NCI-H460 (cell line): ENCODE measurements around the gene MRPS9. TPM values are rescaled to one million over a fixed set of nuclear protein-coding genes. Genes with fewer than 3 reads are reported as not detected.
A peak's percentile ranks its signal among the peaks of the same experiment; 100 is the strongest.

Source experiments
- DNase-seq: peaks from one replicate; pipeline ENCODE4 v3.0.0-alpha.2; 2016; ENCODE audit warnings: low read depth; ENCODE audit errors: extremely low read depth
- total RNA-seq: library from RNA; depleted of rRNA; stranded (reverse); fragments of >200 nt; shearing (Covaris generic); gene quantifications from 2 replicates; pipeline ENCODE4 v1.2.3, GENCODE V29; 2014

Gene MRPS9
- total RNA-seq, 1 experiment from 2014 or later: 58.2 TPM

GRCh38 chr2:105078906-105079495, 41.1 kb downstream of the MRPS9 start:
- no peak for DNase-seq

- DNase-seq: no peak
Measured at GRCh38 chr2:105080461-105080860, 42.6 kb downstream of the MRPS9 start.

GRCh38 chr2:105081006-105081601, 43.2 kb downstream of the MRPS9 start:
- DNase-seq: no peak

GRCh38 chr2:105082107-105082506, 44.2 kb downstream of the MRPS9 start:
- no peak for DNase-seq

- no peak for DNase-seq
Measured at GRCh38 chr2:105085525-105085924, 47.7 kb downstream of the MRPS9 start.

DNA sequence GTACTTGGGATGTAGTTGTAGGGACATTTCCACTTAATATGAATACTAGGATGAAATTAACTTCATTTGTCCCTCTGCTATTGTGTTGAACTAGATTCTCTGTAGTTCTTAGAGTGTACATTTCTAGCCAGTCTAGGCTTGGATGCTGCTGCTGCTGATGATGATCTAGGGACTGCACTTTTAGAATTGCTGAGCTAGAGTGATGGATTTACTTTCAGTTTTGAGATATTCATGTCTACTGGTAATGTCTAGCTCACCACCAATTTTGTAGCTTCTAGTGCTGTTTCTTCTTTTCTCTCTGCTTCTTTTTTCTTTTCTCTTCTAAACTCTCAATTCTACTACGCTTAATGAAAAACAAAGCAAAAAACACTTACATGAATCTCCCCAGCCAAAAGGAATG, 49.4 kb downstream of the MRPS9 start:
- no peak for DNase-seq

DNA sequence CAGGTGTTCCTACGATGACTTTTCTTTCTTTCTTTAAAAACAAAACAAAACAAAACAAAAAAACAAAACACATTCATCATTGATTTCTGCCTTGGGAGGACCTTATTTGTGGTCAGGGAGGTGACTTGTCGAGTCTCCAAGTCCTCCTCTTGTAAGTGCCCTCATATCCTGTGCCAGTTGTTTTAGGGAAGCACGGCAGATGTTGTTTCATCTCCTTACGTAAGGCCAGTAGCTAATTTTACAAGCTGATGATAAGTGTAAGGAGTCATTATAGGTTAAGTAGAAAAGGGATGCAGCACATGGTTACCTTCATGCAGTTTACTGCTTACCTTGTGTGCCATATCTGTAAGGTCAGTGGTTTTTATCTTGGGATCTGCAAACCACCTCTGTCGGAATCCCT, 52.2 kb downstream of the MRPS9 start:
- no peak for DNase-seq

DNA sequence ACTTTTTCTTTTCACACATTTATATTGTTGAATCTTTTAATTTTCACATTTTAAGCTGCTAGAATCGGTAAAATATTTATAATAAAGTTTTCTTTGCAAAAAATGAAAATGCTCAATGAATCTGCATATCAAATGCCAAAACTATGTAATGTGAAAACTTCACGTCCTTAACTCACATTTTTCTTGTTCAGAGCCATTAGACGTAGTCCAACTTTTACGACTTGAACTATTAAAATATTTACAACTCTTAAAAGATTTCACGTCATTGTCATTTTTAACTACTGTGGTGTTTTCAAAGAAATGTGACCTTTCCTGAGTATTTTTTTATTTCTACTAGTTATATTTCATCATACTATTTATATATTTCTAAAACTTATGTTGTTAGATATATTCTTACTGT, 54.9 kb downstream of the MRPS9 start:
- no peak for DNase-seq

- DNase-seq: no peak
Measured at GRCh38 chr2:105099153-105099552, 61.3 kb downstream of the MRPS9 start.

DNA sequence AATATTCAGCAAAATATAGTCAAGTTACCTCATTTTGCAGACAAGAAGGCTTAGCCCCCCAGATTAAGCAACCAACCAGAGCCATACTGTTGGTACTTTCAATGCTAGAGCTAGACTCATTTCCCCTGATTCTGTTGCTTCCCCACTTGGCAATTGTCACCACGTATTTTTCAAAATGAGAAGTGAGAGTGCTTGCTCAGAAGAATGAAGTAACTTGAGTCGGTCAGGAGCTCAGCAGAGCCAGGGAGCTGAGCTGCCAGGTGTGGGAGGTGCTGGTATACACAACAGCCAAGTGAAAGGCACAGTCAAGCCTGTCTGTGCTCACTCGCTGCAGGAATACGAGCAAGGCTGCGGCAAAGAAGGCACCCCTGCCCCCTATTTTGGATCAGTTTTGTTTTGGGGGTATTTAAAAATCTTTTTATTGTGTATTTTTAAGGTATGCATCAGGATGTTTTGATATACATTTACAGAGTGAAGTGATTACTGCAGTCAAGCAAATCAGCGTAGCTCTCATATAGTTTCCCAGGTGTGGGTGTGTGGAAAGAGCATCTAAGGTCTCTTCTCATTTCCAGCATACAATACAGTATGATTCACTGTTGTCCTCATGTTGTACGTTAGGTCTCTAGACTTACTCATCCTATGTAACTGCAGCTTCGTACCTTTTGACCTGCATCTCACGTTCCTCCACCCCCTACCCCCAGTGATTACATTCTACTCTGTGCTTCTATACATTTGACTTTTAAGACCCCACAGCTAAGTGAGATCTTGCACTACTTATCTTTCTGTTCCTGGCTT, 62.4 kb downstream of the MRPS9 start:
- no peak for DNase-seq

GRCh38 chr2:105102001-105102400, 64.1 kb downstream of the MRPS9 start:
- DNase-seq: no peak

DNA sequence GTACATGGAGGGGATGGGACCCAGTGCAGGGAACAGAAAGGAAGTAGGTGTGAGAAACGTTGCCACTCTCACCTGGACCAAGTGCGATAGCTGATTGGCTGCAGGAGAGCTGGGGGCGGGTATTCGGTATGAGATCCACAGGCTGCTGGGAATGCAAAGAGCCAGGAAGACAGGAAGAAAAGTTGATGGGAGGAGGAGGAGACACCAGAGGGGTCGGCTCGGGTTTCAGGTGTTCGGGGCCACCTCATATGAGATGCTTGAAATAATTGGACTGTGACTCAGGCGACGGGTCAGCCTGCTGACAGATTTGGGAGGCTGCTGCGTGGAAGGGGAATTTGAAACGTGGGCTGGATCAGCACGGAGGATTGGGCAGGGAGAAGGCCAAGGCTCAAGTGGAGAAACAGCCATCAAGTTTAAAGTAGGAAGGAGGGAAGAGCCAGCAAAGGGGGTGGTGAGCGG, 65.1 kb downstream of the MRPS9 start:
- DNase-seq: no peak

DNA sequence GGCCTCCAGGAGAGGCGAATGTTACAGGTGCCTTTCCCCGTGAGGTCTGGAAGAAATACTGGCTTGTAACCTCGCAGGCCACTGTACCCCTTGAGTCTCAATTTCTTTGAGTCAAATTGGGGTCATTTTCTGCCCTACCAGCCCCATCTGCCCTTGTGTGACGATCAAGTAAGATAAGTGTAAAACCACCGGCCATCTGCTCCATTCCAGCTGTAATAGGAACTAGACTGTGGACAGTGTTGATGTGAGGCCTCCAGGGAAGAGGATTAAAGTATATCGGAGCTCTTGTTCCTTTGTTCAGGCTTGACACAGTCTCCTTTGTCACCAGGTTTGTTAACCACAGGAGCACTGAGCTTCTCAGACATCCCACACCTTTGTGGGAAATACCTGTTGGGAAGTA, 65.6 kb downstream of the MRPS9 start:
- no peak for DNase-seq

DNA sequence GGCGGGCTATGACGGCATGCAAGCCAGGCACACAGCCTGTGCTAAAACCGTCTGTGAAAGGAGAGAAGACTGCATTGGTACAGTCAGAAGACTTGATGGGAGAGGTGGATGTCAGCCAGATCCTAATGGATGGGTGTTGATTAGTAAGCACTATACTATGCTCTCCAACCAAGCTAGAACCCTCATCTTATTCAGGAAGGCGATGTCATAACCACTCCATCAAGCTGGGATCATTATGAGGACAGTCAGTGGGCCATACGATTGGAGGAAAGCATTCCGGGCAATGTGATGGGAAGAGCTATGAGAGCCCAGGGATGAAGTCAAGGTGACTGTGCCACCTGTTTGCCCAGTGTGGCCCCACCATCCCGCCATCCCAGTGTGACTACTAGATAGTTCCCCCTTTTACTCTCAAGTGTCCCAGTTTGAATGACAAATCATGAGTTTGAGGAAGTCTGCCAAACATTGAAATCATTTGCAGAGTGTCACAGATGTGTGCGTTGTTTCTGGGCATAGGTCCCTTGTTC, 66.4 kb downstream of the MRPS9 start:
- DNase-seq: no peak

DNA sequence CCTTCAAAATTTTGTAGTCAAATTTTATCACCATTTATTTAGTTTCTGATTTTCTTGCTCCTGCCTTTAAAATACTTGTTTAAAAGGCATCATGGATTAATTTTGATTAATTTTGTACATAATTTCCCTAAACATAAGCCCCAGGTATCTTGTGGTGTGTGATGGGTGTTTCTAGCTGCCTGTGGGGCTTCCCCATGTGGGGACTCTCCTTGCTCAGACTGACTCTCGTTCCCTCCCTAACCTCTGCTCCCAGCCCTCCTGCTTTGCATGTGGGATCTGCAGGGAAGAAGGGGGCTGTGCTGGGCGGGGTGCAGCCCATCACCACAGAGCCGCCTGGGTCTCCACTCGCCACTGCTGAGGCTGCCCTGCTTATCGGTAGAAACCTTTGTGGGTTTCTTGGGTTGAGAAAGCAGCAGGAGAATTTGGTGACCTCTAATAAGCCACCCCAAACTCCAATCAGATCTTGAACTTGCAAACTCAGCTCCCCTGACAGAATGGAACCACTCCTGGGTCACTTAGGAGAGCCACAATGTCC, 72.5 kb downstream of the MRPS9 start:
- no peak for DNase-seq

- no peak for DNase-seq
Measured at GRCh38 chr2:105111365-105112150, 73.7 kb downstream of the MRPS9 start.

DNA sequence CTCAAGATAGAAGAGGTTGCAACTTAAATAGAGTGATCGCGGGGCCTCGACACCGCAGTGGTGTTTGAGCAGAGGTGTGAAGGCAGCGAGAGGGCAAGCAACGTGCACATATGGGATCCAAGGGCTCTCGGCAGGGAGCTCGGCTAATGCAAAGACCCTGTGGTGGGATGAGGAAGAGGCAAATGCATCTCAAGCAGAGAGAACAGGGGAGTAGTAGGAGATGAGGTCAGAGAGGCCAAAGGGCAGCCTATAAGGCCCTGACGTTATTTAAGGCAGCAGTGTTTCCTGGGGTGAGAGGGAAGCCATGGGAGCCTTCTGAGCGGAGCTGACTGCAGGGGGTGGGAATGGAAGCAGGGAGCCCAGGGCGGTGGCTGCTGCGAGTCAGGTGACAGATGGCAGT, 74.5 kb downstream of the MRPS9 start:
- DNase-seq: no peak

GRCh38 chr2:105113616-105114291, 75.9 kb downstream of the MRPS9 start:
- DNase-seq: no peak

DNA sequence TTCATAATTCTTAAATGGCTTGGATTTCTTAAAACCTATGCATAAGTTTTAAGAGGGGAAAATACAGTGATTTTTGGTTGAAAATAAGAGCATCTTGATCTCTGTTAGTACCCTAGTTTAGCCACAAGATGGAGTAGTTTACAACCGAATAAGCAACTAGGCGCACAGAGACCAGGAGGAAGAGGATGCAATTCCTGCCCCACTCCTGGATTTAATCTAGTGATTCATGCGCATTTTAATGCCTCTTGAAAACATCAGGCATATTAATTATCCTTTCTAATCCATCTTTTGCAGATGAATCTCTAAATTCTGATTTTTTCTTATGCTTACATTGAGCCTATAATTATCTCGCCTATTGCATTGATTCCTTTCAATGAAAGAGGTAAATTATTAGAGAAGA, 76.7 kb downstream of the MRPS9 start:
- DNase-seq: peak; percentile 36

- DNase-seq: no peak
Measured at GRCh38 chr2:105116348-105116747, 78.5 kb downstream of the MRPS9 start.
